CD4-positive, CD25-positive, alpha-beta regulatory T cell (primary cell): Measurements from ENCODE around the gene TECPR2. TPM values are rescaled to one million over a fixed set of nuclear protein-coding genes. Genes with fewer than 3 reads are reported as not detected.

Experiments used
- ATAC-seq, 2 donors: fragments of 150-1000 bp; cut with Tn5 transposase; one replicate each; pipeline ENCODE4 v1.10.0; 2021; ENCODE audit warnings: low read depth in 2 of 2, moderate number of reproducible peaks in 2 of 2, moderate library complexity in 1 of 2
- DNase-seq, 3 donors: peaks; one replicate each; pipeline versions ENCODE4 v3.0.0 to v3.0.0-alpha.2; 2012 to 2022; ENCODE audit warnings: mixed read lengths in 1 of 3
- H3K27ac ChIP-seq: one replicate; pipeline ENCODE4 v1.7.0; 2013; ENCODE audit warnings: mild to moderate bottlenecking, low read length; ENCODE audit not compliant: insufficient read depth, poor library complexity, severe bottlenecking
- H3K27me3 ChIP-seq: one replicate; pipeline ENCODE4 v1.7.0; 2013; ENCODE audit warnings: low read length; ENCODE audit not compliant: control insufficient read depth, insufficient read depth
- H3K36me3 ChIP-seq: one replicate; pipeline ENCODE4 v1.7.0; 2013; ENCODE audit warnings: mild to moderate bottlenecking, low read length, moderate library complexity; ENCODE audit not compliant: control insufficient read depth, insufficient read depth
- H3K4me1 ChIP-seq: 2 replicates; pipeline ENCODE4 v1.7.0; 2013; ENCODE audit warnings: mild to moderate bottlenecking, low read length; ENCODE audit not compliant: insufficient read depth, control insufficient read depth, poor library complexity, severe bottlenecking
- H3K4me3 ChIP-seq: one replicate; pipeline ENCODE4 v1.7.0; 2013; ENCODE audit warnings: low read depth, mild to moderate bottlenecking, low read length, moderate library complexity
- H3K9me3 ChIP-seq, 2 experiments: 1 replicate in 1 of 2; 2 replicates in 1 of 2; pipeline ENCODE4 v1.7.0; 2013; ENCODE audit warnings: low read length in 2 of 2, mild to moderate bottlenecking in 1 of 2, moderate library complexity in 1 of 2; ENCODE audit not compliant: control insufficient read depth in 2 of 2
- H3K27ac Mint-ChIP-seq, 3 donors: one replicate each; pipeline ENCODE4 v1.8.0; 2020 to 2022; ENCODE audit warnings: mild to moderate bottlenecking in 3 of 3, mixed read lengths in 3 of 3, moderate library complexity in 2 of 3
- H3K27me3 Mint-ChIP-seq: one replicate; pipeline ENCODE4 v1.8.0; 2022; ENCODE audit warnings: mild to moderate bottlenecking, mixed read lengths
- H3K36me3 Mint-ChIP-seq: one replicate; pipeline ENCODE4 v1.8.0; 2020; ENCODE audit warnings: mixed read lengths
- H3K4me1 Mint-ChIP-seq, 4 donors: one replicate each; pipeline ENCODE4 v1.8.0; 2020 to 2022; ENCODE audit warnings: mixed read lengths in 4 of 4, mild to moderate bottlenecking in 1 of 4
- H3K4me3 Mint-ChIP-seq, 4 donors: one replicate each; pipeline ENCODE4 v1.8.0; 2020 to 2022; ENCODE audit warnings: mild to moderate bottlenecking in 4 of 4, mixed read lengths in 4 of 4, moderate library complexity in 3 of 4
- H3K9me3 Mint-ChIP-seq, 7 donors: one replicate each; pipeline ENCODE4 v1.8.0; 2020 to 2022; ENCODE audit warnings: mixed read lengths in 7 of 7, mild to moderate bottlenecking in 3 of 7, moderate library complexity in 2 of 7
- polyA plus RNA-seq, 4 donors: library from polyadenylated mRNA; unstranded; fragments of 300-500 nt; fragmentation: Illumina TruSeq; gene quantifications; one replicate each; pipeline ENCODE4 v1.2.3, GENCODE V29; 2021
- total RNA-seq: library from RNA; stranded (reverse); gene quantifications from one replicate; pipeline ENCODE4 v1.2.3, GENCODE V29; 2022

The TECPR2 gene
- total and polyA plus RNA-seq, 5 donors from 2014 or later, result 2.4 to 12.7 (median 2.9) TPM

- Mint-ChIP-seq H3K4me3 (no peak overlapping the region), H3K36me3 (peaks cover 16% of the 10 kb centered on the region), H3K27me3 (no peaks in the 10 kb centered on the region), H3K4me1 (no peaks in the 10 kb centered on the region), H3K9me3 (no peaks in the 10 kb centered on the region), H3K27ac (peak overlapping the region in 1 of 3 donors; percentile 14)
- no peaks in the 10 kb centered on the region for H3K27me3 ChIP-seq
- no peaks in the 10 kb centered on the region for H3K9me3 ChIP-seq
- H3K4me1 ChIP-seq, result no peaks in the 10 kb centered on the region
- no peak overlapping the region for H3K4me3 ChIP-seq
- no peak for ATAC-seq
- H3K27ac ChIP-seq, result no peak overlapping the region
- DNase-seq, result no peak
- H3K36me3 ChIP-seq, result peaks cover 3% of the 10 kb centered on the region
Measured at GRCh38 chr14:102418853-102419240, 56.1 kb downstream of the TECPR2 start.

- Mint-ChIP-seq H3K27ac (peak overlapping the region in 1 of 3 donors; percentile 14), H3K36me3 (peaks cover 16% of the 10 kb centered on the region), H3K4me3 (no peak overlapping the region), H3K4me1 (no peaks in the 10 kb centered on the region), H3K9me3 (no peaks in the 10 kb centered on the region), H3K27me3 (no peaks in the 10 kb centered on the region)
- H3K27ac ChIP-seq, result no peak overlapping the region
- DNase-seq (no peak), ATAC-seq (no peak)
- H3K9me3 ChIP-seq, result no peaks in the 10 kb centered on the region
- H3K4me1 ChIP-seq, result no peaks in the 10 kb centered on the region
- H3K27me3 ChIP-seq, result no peaks in the 10 kb centered on the region
- H3K36me3 ChIP-seq, result peaks cover 3% of the 10 kb centered on the region
- H3K4me3 ChIP-seq, result no peak overlapping the region
Measured at GRCh38 chr14:102419276-102419675, 56.5 kb downstream of the TECPR2 start.

GRCh38 chr14:102419716-102420115 is 57.0 kb downstream of the TECPR2 start:
- Histone ChIP-seq H3K4me3 (no peak overlapping the region), H3K36me3 (peaks cover 3% of the 10 kb centered on the region), H3K27me3 (no peaks in the 10 kb centered on the region), H3K4me1 (no peaks in the 10 kb centered on the region), H3K27ac (no peak overlapping the region), H3K9me3 (no peaks in the 10 kb centered on the region)
- Mint-ChIP-seq H3K36me3 (peaks cover 16% of the 10 kb centered on the region), H3K27me3 (no peaks in the 10 kb centered on the region), H3K9me3 (no peaks in the 10 kb centered on the region), H3K4me3 (no peak overlapping the region), H3K4me1 (no peaks in the 10 kb centered on the region), H3K27ac (peak overlapping the region in 1 of 3 donors; percentile 14)
- DNase-seq (no peak), ATAC-seq (no peak)

- Histone ChIP-seq H3K27me3 (no peaks in the 10 kb centered on the region), H3K9me3 (no peaks in the 10 kb centered on the region), H3K27ac (no peak overlapping the region), H3K4me1 (no peaks in the 10 kb centered on the region), H3K4me3 (no peak overlapping the region), H3K36me3 (peaks cover 2% of the 10 kb centered on the region)
- Mint-ChIP-seq H3K9me3 (no peaks in the 10 kb centered on the region), H3K27ac (peak overlapping the region in 1 of 3 donors; percentile 17), H3K36me3 (peaks cover 18% of the 10 kb centered on the region), H3K4me3 (peak overlapping the region in 1 of 4 donors; percentile 58), H3K27me3 (no peaks in the 10 kb centered on the region), H3K4me1 (no peaks in the 10 kb centered on the region)
- no peak for ATAC-seq
- DNase-seq, result no peak
Measured at GRCh38 chr14:102421411-102422057, 58.8 kb downstream of the TECPR2 start.

- H3K4me3 Mint-ChIP-seq, result no peak overlapping the region
- H3K27me3 Mint-ChIP-seq, result no peaks in the 10 kb centered on the region
- H3K27ac Mint-ChIP-seq, result no peak overlapping the region
- H3K36me3 Mint-ChIP-seq, result peaks cover 18% of the 10 kb centered on the region
- DNase-seq (no peak), ATAC-seq (no peak)
- no peaks in the 10 kb centered on the region for H3K9me3 Mint-ChIP-seq
- Histone ChIP-seq H3K4me3 (no peak overlapping the region), H3K27me3 (no peaks in the 10 kb centered on the region), H3K9me3 (no peaks in the 10 kb centered on the region), H3K27ac (no peak overlapping the region), H3K4me1 (no peaks in the 10 kb centered on the region), H3K36me3 (peaks cover 2% of the 10 kb centered on the region)
- no peaks in the 10 kb centered on the region for H3K4me1 Mint-ChIP-seq
Measured at GRCh38 chr14:102424520-102424919, 61.8 kb downstream of the TECPR2 start.

- no peaks in the 10 kb centered on the region for H3K4me1 ChIP-seq
- H3K9me3 ChIP-seq, result no peaks in the 10 kb centered on the region
- no peaks in the 10 kb centered on the region for H3K27me3 Mint-ChIP-seq
- DNase-seq (no peak), ATAC-seq (no peak)
- H3K4me3 Mint-ChIP-seq, result no peak overlapping the region
- H3K4me1 Mint-ChIP-seq, result no peaks in the 10 kb centered on the region
- H3K36me3 Mint-ChIP-seq, result peaks cover 18% of the 10 kb centered on the region
- no peaks in the 10 kb centered on the region for H3K27me3 ChIP-seq
- H3K4me3 ChIP-seq, result no peak overlapping the region
- no peaks in the 10 kb centered on the region for H3K9me3 Mint-ChIP-seq
- H3K27ac ChIP-seq, result no peak overlapping the region
- H3K27ac Mint-ChIP-seq, result no peak overlapping the region
- H3K36me3 ChIP-seq, result peaks cover 2% of the 10 kb centered on the region
Measured at GRCh38 chr14:102424923-102425322, 62.2 kb downstream of the TECPR2 start.

GRCh38 chr14:102426796-102427195 is 64.1 kb downstream of the TECPR2 start:
- DNase-seq (no peak), ATAC-seq (no peak)
- Histone ChIP-seq H3K4me3 (no peak overlapping the region), H3K27me3 (no peaks in the 10 kb centered on the region), H3K27ac (no peak overlapping the region), H3K9me3 (no peaks in the 10 kb centered on the region), H3K36me3 (peaks cover 3% of the 10 kb centered on the region), H3K4me1 (no peaks in the 10 kb centered on the region)
- peaks cover 0 to 1% (median 0%) of the 10 kb centered on the region in 7 donors for H3K9me3 Mint-ChIP-seq
- H3K4me1 Mint-ChIP-seq, result no peaks in the 10 kb centered on the region
- peak overlapping the region in 1 of 3 donors; percentile 66 for H3K27ac Mint-ChIP-seq
- H3K4me3 Mint-ChIP-seq, result no peak overlapping the region
- peaks cover 22% of the 10 kb centered on the region for H3K36me3 Mint-ChIP-seq
- H3K27me3 Mint-ChIP-seq, result no peaks in the 10 kb centered on the region

GRCh38 chr14:102427642-102428041 is 64.9 kb downstream of the TECPR2 start:
- no peak overlapping the region for H3K4me3 ChIP-seq
- H3K27ac Mint-ChIP-seq, result no peak overlapping the region
- no peaks in the 10 kb centered on the region for H3K27me3 ChIP-seq
- H3K36me3 Mint-ChIP-seq, result peaks cover 25% of the 10 kb centered on the region
- no peak overlapping the region for H3K4me3 Mint-ChIP-seq
- H3K4me1 Mint-ChIP-seq, result no peaks in the 10 kb centered on the region
- H3K9me3 Mint-ChIP-seq, result peaks cover 0 to 1% (median 0%) of the 10 kb centered on the region in 7 donors
- H3K36me3 ChIP-seq, result peaks cover 5% of the 10 kb centered on the region
- no peaks in the 10 kb centered on the region for H3K9me3 ChIP-seq
- no peaks in the 10 kb centered on the region for H3K27me3 Mint-ChIP-seq
- ATAC-seq, result no peak
- H3K27ac ChIP-seq, result no peak overlapping the region
- no peak for DNase-seq
- H3K4me1 ChIP-seq, result no peaks in the 10 kb centered on the region
